Right lobe of liver (tissue), 4 donors: ENCODE measurements around the gene AZGP1.

ENCODE experiments used
- POLR2A ChIP-seq: fragments of 450-650 bp; IDR thresholded peaks from one replicate; pipeline ENCODE4 v1.6.1; 2017; ENCODE audit warnings: antibody characterized with exemption, mild to moderate bottlenecking
- TF ChIP-seq, protein P1 (sequence below), 4 donors: fragments of 200-600 bp in 3 of 4; fragments of 450-650 bp in 1 of 4; IDR thresholded peaks; one replicate each; pipeline versions ENCODE4 v1.5.1 to v1.8.0; 2016 to 2022; ENCODE audit warnings: antibody characterized with exemption in 4 of 4, mild to moderate bottlenecking in 2 of 4
- donor health status: DM: no; HTN: no; CAD: no.
- donor health status: DM: no; HTN: no; CAD: no.
- donor health status: DM: no; HTN: yes; CAD: no.

DNA sequence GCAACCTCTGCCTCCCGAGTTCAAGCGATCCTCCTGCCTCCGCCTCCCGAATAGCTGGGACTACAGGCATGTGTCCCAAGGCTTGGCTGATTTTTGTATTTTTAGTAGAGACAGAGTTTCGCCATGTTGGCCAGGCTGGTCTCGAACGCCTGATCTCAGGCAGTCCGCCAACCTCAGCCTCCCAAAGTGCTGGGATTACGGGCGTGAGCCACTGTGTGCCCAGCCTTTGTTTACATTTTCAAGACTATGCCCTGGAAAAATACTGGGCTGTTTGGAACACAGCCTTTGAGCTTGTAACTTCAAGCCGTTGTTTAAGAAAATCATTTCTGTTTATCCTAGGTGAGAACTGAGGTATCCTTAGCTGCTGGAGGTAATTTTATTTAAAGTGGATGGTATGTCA lies 41.5 kb upstream of the AZGP1 start:
- TF ChIP-seq POLR2A: peak; percentile 23
- TF ChIP-seq, protein P1, sequence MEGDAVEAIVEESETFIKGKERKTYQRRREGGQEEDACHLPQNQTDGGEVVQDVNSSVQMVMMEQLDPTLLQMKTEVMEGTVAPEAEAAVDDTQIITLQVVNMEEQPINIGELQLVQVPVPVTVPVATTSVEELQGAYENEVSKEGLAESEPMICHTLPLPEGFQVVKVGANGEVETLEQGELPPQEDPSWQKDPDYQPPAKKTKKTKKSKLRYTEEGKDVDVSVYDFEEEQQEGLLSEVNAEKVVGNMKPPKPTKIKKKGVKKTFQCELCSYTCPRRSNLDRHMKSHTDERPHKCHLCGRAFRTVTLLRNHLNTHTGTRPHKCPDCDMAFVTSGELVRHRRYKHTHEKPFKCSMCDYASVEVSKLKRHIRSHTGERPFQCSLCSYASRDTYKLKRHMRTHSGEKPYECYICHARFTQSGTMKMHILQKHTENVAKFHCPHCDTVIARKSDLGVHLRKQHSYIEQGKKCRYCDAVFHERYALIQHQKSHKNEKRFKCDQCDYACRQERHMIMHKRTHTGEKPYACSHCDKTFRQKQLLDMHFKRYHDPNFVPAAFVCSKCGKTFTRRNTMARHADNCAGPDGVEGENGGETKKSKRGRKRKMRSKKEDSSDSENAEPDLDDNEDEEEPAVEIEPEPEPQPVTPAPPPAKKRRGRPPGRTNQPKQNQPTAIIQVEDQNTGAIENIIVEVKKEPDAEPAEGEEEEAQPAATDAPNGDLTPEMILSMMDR (IDR thresholded peaks at IDR 0.05): no peak
